Fibroblast of skin of left quadriceps (primary cell): ENCODE results near the gene CAD.

Experiments used
- DNase-seq, 2 experiments: peaks; one replicate each; pipeline ENCODE4 v3.0.0-alpha.2; 2013; ENCODE audit warnings: low read depth in 2 of 2

The CAD gene

DNA sequence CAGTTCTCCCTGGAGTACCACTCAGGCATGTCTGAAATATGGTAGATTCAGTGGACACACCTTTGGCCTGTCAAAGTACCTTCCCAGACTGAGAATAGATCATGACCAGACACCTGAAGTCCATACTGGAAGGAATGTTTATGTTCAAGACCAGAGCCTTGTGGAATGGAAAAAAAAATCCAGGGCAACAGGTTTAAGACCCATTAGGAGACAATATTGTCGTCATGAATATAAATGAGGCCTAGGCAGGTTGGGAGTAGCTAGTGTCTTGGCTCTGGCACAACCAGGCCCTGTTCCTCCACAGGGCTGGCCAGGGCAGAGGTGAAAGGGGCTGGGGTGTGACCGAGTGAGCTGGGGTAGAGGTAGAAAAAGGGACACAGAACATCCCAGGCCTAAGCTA, 18.5 kb upstream of the CAD start:
- DNase-seq: no peak

DNA sequence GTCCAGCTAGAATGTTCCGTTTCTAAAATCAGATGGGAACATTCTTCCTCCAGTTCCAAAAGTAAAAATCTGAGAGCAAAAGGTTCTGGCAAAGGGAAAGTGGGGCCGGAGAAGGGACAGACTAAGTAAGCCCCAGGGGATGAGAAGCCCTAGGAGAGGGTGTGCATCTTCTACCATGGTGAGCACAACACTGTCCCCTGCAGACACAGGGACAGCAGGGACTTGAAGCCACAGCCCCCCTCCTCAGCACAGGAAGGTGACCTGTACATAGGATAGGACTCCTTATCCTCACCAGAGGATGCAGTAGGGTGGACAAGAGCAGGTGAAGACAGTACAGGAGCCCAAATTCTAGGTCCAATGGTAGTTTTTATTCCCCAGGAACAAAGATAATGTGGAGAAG, 17.9 kb upstream of the CAD start:
- DNase-seq: no peak

DNA sequence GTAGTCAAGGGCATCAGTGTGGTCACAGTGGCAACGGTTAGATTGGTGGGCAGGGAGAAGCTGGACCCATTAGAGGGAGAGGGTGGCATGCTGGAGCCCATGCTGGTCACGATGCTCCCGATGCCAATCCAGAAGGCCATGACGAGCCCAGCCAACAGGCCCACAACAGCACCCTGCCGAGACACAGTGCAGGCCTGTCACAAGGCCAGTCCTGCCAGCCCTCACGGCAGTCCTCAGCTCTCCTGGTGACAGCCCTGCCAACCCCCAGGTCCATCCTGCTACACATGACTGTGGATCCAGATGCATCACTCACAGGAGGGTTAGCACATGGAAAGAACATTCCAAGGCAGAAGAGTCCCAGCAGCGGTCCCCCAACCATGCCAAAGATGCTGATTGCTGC, 15.5 kb upstream of the CAD start:
- no peak for DNase-seq

DNA sequence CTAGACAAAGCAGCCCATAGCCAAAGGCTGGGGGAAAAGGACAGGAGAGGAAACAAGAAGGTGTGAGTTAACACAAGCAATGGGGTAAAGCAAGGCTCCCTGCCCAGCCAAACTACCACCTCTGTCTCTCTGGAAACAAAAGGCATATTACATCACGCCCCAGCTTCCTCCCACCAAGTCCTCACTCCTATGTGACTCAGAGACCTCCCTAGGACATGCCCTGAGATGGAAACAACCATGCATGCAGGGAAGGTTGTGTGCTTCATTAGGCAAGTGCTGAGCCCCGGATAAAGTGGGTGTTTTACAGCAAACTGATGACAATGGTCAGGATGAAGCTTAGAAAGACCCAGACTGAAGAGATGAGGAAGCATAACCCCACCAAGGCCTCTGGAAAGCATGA, 14.3 kb upstream of the CAD start:
- no peak for DNase-seq

DNA sequence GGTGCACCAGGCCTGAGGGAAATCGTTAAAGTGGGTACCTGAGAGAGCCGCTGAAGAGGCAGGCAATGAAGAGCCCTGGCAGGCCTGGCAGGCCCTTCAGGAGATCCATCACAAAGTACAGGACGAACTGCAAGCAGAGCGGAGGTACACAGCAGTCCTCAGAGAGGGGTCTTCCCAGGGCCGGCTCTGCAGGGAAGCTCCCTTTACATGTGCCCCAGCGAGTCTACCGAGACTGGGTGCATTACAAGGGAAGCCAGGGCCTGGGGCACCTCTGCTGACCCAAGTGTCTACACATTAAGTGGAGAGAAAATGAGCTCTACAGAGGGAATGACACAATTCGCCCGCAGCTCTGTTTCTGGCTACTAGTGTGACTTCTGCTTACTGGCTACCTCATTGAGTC, 13.4 kb upstream of the CAD start:
- no peak for DNase-seq

DNA sequence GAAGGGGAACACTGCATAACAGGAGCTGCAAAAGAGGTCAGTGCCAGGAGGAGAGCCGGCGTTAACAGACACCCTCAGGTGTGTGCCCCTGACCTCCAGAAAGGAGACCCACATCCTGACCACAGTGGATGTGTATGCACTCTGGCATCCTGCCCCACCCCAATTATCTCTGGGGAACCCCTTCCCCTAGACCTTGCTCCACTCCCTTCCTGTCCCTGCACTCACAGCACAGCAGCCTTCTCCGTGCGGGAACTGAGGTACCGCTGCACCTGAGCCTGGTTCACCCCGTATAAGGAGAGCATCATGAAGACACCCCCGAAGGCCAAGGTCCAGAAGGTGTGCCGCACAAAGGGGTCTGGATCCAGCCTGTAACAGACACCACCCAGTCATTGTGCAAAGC, 12.6 kb upstream of the CAD start:
- DNase-seq: no peak

DNA sequence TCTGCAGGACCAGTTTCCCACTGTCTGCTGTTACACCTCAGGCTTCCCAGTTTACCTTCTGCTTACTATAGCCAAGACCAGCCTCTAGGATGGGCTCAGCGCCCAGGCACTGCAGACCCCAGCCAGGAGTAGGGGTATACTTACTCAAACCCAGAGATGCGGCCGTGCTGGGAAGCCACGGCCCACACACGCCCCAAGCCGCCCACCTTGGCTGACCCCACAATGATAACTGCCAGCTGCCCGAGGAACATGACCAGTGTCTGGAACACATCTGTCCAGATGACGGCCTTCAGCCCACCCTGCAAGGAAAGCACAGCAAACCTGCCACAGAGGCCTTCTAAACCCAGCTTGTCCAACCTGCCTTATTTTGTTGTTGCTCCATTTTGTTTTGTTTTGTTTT, 12.0 kb upstream of the CAD start:
- no peak for DNase-seq

DNA sequence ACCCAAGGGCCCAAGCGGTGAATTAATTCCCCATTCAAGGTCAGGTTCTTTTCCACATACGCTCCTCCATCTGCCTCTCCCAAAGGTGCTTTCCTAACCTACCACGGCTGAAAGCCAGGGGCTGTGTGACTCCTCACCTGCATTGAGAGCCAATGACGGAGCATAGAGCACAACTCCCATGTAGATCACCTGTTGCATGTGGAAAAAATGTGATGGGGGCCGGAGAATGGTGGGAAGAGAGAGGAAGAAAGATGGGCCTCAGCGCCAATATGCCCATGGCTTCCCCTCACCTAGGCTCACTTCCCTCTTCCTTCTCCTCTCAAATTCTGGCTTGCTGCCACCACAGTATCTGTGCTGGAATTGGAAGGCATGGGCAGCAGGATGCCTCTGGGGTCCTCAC, 10.8 kb upstream of the CAD start:
- no peak for DNase-seq

DNA sequence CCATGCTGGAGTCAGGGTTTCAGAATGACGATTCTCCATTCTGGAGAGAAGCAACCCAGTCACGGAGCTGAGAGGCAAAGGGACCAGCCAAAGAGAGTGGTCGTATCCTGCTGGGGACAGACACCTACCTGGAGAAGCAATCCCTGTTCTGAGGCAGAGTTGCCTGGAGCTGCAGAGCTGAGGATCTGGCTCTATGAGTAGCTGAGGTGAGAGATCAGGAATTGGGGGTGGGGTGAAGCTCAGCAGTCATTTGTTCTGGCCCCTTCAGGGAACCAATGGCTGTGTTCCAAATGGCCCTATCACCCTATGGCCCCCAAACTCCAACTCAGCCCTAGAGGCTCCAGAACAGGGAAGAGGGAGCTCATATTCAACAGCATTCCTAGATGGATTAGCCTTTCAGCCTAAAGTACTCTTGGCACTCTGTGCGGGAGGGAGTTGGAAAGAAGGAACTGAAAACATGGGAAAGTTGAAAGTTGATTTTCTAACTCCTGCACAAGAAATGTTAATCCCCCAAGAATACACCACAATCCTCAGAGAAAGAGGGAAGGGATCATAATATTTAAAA, 8.6 kb upstream of the CAD start:
- DNase-seq: no peak

DNA sequence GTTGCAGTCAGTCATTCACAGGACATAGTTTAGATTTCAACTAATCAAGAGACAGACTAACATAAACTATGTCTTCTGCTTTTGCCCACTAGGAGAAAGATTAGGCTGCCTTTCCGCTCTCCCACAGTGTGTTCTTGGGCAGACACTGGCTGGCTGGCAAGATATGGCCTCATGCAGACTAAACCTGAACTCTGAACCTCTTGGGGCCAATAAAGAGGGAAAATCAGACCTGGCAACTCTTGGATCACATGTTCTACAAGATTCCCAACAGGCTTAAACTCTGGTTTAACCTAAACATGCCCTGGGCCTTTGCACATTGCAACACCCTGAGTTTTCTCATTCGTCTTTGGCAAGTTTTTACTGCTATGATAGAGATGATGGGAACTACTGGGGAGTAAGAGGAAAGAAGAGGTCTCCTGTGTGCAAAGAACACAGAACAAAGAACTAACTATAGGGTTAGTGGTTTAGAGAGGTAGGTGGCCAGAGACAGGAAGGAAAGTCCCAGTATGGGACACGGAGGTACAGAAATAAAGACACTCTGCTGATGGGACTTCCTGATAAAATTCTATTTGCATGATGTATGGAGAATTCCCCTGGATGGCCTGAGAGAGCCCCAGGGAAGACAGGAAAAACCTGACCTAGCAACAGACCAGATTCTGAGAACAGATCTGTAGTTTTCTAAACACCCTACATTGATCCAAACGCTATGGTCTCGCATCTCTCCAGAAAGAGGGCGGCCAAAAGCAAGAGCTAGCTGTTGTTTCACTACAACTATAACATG, 7.4 kb upstream of the CAD start:
- no peak for DNase-seq

DNA sequence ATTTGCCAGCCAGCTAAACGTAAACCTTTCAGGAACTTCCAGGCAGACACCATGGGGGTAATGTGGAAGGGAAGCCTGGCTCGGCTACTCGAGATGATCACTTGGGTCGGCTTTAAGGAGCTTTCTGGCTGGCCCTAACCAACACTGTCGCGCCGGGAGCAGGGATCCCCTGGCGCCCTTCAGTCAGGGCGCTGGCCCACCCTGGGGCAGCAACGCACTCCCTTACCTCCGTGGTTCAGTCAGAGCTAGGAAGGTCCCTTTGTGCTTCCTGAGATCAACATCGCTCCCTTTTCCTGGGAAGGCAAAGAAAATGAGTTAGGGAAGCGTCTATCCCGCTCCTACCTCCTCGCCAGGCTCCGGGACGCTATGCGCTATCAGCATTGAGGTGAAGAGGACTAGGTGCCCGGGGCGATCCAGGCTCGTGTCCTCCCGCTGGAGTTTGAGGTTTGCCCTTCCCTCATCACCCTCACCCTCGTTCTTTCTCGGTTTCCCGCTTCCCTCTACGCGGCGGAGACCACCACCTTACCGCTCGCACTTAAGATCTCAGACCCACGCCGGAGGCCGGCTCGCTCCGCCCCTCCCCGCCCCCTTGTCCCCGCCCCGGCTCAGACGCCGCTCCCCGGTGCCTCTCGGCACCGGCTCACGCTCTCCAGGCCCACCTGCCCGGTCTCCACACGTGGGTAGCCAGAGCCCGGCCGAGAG, 5.8 kb upstream of the CAD start:
- no peak for DNase-seq

DNA sequence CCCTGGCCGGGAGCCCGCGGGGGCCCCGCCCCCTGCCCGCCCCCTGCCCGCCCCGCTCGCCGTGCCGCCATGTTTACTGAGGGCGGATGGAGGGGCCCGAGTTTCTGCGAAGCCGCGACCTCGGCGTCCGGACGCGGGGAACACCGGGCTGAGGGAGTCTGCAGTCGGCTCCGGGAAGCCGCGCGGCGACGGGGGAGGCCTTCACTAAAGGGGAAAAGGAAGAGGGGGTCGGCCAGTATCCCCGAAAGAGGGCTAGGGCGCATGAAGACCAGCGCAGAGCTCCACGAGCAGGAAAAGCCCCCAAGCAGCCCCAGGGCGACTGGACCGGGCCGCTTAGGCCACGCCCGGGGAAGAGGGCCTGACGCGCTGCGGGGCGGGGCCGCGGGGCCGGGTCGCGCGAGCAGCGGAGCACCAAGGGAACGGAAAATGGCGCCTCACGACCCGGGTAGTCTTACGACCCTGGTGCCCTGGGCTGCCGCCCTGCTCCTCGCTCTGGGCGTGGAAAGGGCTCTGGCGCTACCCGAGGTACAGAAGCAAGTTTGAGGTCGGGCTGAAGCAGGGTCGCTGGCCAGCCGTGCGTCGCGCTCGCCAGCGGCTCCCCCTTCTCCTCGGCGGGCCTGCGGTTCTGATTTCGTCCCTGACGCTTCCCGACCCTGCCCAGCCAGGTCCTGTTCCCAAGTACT, 5.1 kb upstream of the CAD start, which contains the start of the genes ATRAID and SLC5A6:
Gene ATRAID (plus strand): TSS at position 99 of the 683 bp plus-strand sequence. CDS start 328 bp downstream, at position 427.
Gene SLC5A6 (minus strand): TSS at position 326 of the 683 bp plus-strand sequence. CDS start 4,618 bp downstream, outside the sequence.
- peak; percentile 66 to 70 for DNase-seq

DNA sequence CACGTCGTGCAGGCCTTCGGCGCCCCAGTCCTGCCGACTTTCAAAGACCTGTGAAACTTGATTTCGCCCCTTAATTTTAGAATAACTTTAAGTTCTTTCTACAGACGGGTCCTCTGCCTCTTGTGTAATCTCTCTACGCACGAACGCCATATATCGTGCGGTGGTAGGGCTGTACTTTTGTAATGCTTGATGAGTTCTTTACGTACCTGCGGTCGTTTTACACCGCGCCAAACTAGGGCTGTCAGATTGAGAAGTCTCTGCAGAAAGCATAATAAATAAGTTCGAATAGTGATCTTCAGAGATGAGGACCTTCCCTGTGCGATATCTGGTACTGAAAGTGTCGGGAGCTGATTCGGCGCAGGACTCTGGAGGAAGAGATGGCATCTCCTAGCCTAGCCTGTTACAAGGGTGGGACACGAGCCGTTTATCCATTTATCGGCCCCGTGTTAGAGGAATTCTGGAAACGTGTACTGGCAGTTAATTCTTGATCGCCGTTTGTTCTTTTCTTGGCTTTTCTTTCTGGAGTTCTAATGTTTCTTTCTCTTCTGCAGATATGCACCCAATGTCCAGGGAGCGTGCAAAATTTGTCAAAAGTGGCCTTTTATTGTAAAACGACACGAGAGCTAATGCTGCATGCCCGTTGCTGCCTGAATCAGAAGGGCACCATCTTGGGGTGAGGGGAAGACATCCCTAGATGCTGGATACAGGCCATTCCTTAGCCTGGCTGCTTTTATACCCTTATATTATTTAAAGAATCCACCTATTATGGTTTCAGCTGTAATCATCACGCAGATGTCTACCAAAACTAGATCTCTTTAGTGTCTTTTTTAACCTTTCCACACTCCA, 4.3 kb upstream of the CAD start:
- peak in 1 of 2 experiments; percentile 31 for DNase-seq

DNA sequence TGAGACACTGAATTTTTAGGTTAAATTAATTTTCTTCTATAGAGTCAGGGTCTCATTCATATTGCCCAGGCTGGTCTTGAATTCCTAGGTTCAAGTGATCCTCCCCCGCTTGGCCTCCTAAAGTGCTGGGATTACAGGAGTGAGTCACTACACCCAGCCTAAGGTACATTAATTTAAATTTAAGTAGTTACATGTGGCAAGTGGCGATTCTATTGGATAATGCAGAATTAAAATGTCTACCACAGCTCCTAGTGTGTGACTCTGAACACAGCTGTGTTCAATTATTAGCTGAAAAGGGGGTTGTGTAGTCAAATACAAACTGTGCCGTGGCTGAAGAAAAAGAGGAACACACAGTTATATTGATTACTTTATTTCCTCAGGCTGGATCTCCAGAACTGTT, 2.2 kb upstream of the CAD start:
- peak; percentile 76 to 82 for DNase-seq

DNA sequence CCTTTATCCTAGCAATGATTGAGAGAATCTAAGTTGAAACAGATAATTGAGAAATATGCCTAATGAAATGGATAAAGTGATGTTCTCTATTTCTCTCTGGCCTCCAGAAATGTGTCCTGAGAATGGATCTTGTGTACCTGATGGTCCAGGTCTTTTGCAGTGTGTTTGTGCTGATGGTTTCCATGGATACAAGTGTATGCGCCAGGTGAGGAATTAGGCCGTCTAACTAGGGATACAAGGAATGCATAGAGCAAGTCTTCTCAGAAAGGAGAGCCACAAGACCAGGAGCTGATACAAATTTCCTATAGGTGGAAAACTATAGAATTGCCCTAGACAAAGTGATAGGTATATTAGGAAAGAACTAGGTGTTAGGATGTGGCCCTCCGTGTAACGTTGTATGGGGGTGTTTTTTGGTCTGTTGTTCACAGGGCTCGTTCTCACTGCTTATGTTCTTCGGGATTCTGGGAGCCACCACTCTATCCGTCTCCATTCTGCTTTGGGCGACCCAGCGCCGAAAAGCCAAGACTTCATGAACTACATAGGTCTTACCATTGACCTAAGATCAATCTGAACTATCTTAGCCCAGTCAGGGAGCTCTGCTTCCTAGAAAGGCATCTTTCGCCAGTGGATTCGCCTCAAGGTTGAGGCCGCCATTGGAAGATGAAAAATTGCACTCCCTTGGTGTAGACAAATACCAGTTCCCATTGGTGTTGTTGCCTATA, 592 bp upstream of the CAD start:
- no peak for DNase-seq

DNA sequence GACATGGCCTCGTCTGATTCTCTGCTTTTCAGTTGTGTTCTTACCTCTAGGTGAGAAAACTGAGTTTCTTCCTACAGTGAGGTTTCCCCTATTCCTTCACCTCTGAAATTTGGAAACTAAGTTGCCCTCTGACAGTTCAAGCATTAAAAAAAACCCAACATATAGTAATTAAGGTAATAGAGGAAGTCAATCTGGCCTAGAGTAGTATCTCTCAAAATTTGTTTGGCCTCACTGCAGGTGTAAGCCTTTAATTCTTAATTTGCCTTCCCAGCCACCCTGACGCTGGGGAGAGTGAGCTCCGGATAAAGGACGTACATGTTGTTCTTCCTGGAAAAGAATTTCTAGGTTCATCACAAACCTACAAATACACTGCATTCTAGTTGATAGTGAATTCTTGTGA, 1.4 kb downstream of the CAD start:
- DNase-seq: no peak

DNA sequence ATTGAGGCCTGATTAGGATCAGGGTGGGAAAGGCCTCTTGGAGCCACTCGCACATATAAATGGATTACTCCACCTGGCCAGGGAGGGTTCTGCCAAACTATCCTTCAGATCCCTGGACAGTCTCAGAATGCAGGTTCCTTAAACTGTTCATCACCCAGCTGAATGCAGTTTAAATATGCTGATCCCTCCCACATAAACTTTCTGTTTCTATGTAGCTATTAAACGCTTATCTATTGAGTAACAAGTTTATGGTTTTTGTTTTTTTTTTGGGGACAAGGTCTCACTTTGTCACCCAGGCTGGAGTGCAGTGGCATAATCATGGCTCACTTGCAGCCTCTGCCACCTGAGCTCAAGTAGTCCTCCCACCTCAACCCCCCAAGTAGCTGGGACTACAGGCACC, 1.9 kb downstream of the CAD start:
- no peak for DNase-seq

DNA sequence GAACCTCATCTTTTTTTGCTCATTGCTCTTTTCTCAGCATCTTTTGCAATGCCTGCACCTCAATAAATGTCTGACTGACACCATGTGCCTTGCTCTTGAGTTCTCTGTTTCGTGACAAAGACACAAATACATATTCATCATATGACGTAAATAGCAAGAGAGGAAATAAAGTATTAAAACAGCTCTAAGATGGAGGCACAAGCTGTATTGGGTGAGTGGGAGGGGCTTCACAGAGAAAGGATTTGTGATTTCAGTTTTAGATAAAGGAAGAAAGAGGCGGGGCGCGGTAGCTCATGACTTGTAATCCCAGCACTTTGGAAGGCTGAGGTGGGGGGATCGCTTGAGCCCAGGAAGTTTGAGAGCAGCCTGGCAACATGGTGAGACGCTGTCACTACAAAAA, 2.9 kb downstream of the CAD start:
- DNase-seq: no peak

DNA sequence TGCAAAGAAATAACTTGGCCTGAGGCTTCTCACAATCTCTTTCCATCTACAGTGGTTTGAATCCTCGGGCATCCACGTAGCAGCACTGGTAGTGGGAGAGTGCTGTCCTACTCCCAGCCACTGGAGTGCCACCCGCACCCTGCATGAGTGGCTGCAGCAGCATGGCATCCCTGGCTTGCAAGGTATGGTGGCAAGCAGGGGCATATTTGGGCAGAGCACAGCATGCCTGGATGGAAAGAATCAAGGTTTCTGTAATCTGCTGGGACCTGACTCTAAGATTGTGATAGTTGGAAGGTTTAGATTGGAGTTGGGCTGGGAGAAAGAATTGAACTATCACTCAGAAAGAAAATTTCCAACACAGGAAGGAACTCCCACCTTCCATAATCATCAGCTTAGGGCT, 4.0 kb downstream of the CAD start:
- no peak for DNase-seq

DNA sequence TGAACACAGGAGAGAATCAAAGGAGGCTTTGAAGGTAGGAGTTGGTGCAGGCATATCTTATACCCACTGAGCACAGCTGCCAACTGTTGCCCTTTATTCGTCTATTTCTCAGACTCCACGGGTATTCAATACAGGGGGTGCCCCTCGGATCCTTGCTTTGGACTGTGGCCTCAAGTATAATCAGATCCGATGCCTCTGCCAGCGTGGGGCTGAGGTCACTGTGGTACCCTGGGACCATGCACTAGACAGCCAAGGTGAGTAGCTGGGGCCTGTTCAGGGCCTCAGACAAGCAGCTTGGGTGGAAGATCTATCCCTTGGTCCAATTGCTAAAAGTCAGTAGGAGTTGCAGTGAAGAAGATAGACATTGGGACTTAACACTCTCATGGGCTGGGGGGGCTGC, 5.2 kb downstream of the CAD start:
- DNase-seq: no peak

DNA sequence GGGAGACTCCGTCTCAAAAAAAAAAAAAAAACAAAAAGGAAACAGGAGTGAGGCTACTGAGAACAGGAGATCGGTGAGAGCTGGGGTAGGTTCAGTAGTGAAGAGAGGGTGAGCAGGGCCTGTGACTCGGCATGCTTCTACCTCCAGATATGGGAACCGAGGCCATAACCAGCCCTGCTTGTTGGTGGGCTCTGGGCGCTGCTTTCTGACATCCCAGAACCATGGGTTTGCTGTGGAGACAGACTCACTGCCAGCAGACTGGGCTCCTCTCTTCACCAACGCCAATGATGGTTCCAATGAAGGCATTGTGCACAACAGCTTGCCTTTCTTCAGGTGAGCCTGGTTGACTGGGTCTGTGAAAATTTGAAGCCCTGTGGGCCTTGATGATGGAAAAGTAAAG, 6.2 kb downstream of the CAD start:
- no peak for DNase-seq
